ENCODE measurements around the gene PAK4. TPM values are rescaled to one million over a fixed set of nuclear protein-coding genes. Genes with fewer than 3 reads are reported as not detected.
"Not testable (repeated sequence)": the region's sequence is repeated elsewhere in the genome, so short reads cannot be mapped to it uniquely, and the experiment has no call there.

PAK4 gene
- total RNA-seq, 1 donor: 7.0 TPM

- DNase-seq (ENCODE audit: low read depth in 2 of 3, low spot score in 2 of 3): no peak
These were observed 26.2 kb upstream of the PAK4 start for GRCh38 chr19:39099341-39099740.

DNA sequence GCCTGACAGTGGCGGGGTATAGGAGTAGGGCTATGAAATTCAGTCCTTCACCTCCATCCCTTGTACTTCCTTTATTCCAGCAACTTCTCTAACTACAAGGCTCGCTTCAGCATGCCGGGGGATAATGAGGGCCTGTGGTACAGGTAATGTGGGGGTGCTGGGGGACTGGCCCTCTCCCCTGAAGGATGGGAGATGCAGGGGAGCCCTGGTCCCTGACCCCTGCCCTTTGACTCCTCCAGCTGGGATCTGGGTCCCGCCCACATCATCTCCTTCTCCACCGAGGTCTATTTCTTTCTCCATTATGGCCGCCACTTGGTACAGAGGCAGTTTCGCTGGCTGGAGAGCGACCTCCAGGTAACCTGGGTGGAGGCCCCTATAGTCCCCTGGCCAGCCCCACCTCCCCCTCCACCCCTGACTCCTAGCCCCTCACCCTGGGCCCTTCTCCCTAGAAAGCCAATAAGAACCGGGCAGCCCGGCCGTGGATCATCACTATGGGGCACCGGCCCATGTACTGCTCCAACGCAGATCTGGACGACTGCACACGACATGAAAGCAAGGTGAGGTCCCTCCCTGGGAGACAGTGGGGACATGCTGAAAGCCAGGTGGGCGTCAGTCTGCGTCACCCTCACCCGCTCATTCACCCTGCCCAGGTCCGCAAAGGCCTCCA, 25.0 kb upstream of the PAK4 start:
- DNase-seq (ENCODE audit: low read depth in 2 of 3, low spot score in 2 of 3): no peak

DNA sequence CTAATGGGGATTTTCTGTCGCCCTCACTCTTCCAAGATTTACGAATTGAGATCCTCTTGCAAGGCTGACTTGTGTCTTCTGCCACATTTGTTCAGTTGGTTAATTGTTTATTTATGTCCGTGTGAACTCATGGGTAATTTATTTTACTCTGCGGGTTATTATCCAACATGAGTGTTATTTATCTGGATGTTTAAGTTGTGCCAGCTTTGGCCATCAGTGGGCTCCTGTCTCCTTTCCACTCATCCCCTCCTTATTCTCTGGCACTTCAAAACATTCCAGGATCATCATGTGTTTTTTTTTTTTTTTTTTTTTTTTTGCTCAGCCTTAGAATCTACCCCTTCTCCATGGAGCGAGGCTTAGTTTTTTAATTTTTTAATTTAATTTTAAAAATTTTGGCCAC, 22.4 kb upstream of the PAK4 start:
- DNase-seq (ENCODE audit: low read depth in 2 of 3, low spot score in 2 of 3): no peak

DNA sequence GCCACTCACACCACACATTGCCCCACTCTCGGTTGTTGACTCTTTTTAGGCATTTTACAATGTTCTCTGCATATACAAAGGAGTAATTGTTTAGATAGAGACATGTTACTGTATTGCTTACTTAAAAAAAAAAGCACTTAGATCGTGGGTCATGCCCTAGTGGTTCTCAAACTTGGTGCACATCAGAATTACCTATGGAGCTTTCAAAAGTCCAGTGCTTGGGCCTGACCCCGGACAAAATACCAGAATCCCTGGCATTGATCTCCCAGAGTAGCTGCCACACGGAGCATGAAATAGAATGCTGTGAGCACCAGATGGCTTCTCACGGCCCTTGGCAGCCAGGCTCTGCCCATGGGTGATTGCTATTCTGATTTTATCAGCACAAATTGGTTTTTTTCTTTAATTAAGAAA, 21.4 kb upstream of the PAK4 start:
- no peak for DNase-seq (ENCODE audit: low read depth in 2 of 3, low spot score in 2 of 3)

DNA sequence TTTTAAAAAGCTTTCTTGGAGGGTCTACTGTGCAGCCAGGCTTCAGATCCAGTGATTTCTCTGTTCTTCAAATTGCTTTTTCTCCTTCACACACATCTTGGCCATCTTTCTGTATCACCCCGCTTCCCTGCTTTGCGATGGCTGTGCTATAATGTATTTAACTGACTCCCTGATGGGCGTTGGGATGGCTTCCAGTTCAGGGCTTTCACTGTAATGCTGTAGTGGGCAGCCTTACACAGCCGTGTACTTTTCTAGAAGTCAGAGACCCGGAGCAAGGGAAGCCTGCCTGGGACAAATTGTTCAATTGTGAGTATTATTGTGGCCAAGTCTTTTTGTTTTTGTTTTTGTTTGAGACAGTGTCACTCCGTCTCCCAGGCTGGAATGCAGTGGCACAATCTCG, 19.4 kb upstream of the PAK4 start:
- DNase-seq (ENCODE audit: low read depth in 2 of 3, low spot score in 2 of 3): no peak

- no peak for DNase-seq (ENCODE audit: low read depth in 2 of 3, low spot score in 2 of 3)
These were observed 15.9 kb upstream of the PAK4 start for GRCh38 chr19:39109641-39110040.

- peak; percentile 41 to 63 (median 52) for DNase-seq (ENCODE audit: low read depth in 2 of 3, low spot score in 2 of 3)
These were observed 15.2 kb upstream of the PAK4 start for GRCh38 chr19:39110263-39110967.

- DNase-seq (ENCODE audit: low read depth in 2 of 3, low spot score in 2 of 3): no peak
These were observed 13.9 kb upstream of the PAK4 start for GRCh38 chr19:39111593-39112199.

DNA sequence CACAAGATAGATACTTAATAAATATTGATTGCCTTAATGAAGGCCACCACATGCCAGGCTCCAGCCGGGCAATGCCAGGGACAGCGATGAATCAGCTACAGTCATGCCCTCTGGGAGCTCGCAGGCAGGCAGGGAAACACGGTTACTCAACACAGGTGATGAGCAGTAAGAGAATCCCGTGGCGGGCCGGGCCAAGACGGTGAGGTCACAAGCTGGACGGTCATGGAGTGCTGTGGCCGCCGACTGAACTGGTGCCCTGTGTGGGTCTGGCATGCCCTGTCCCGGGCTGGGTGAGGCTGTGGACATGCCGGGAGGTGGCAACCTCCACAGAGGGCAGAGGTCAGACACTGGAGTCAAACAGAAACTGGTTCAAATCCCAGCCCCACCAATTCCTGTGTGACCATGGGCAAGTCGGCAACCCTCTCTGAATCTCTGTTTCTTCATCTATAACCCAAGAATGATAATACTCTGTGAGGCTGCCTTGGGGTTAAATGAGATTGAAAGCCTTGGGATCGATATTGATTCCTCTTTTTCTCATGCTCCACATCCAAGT, 13.2 kb upstream of the PAK4 start:
- no peak for DNase-seq (ENCODE audit: low read depth in 2 of 3, low spot score in 2 of 3)

DNA sequence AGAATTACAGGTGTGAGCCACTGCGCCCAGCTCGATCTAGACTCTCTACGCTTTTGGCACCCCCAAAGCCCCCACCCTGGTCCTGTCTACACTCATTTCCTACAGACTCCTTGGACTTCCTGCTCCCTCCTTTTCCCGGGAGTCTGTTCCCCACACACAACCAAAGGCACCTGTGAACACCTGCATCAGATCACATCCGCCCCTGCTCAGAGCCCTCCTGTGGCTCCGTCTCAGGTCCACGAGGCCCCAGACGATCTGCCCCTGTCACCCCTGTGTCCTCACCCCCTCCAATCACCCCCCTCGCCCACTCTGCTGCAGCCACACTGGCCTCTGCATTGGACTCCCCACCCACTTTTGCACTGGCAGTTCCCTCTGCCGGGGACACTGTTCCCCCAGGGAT, 12.4 kb upstream of the PAK4 start:
- DNase-seq (ENCODE audit: low read depth in 2 of 3, low spot score in 2 of 3): no peak

- no peak for DNase-seq (ENCODE audit: low read depth in 2 of 3, low spot score in 2 of 3)
These were observed 10.3 kb upstream of the PAK4 start for GRCh38 chr19:39115105-39115847.

DNA sequence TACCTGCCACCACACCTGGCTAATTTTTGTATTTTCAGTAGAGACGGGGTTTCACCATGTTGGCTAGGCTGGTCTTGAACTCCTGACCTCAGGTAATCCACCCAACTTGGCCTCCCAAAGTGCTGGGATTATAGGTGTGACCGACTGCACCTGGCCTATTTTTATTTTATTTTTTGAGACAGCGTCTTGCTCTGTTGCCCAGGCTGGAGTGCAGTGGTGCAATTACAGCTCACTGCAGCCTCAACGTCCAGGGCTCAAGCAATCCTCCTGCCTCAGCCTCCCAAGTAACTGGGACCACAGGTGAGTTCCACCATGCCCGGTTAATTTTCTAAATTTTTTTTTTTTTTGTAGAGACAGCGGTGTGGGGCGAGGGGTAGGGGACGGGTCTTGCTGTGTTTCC, 8.6 kb upstream of the PAK4 start:
- not testable (repeated sequence) for DNase-seq (ENCODE audit: low read depth in 2 of 3, low spot score in 2 of 3)

DNA sequence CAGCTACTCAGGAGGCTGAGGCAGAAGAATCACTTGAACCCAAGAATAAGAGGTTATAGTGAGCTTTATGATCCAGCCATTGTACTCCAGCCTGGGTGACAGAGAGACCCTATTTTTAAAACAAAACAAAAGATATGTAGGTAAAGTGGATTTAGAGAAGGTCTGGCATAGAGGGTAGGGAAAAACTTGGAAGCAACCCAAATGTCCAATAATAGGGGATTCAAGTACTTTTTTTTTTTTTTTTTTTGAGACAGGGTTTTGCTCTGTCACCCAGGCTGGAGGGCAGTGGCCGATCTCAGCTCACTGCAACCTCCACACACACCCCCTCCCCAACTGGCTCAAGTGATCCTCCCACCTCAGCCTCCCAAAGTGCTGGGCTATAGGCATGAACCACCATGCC, 5.8 kb upstream of the PAK4 start:
- no peak for DNase-seq (ENCODE audit: low read depth in 2 of 3, low spot score in 2 of 3)

DNA sequence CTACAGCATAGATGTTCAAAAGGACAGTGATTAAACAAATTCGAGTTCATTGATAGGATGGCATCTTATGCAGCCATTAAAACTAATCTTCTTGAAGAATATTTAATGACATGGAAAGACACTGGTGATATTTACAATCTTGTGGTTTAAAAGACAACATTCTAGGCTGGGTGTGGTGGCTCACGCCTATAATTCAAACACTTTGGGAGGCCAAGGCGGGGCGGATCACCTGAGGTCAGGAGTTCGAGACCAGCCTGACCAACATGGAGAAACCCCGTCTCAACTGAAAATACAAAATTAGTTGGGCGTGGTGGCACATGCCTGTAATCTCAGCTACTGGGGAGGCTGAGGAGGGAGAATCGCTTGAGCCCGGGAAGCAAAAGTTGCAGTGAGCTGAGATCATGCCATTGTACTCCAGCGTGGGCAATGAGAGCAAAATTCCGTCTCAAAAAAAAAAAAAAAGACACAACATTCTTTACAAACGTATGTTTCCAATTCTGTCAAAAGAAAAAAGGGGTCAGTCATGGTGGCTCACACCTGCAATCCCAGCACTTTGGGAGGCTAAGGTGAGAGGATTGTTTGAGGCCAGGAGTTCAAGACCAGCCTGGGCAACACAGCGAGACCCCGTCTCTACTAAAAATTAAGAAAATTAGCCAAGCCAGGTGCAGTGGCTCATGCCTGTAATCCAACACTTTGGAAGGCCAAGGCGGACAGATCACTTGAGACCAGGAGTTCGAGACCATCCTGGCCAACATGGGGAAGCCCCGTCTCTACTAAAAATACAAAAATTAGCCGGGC, 2.5 kb upstream of the PAK4 start:
- DNase-seq (ENCODE audit: low read depth in 2 of 3, low spot score in 2 of 3): no peak

DNA sequence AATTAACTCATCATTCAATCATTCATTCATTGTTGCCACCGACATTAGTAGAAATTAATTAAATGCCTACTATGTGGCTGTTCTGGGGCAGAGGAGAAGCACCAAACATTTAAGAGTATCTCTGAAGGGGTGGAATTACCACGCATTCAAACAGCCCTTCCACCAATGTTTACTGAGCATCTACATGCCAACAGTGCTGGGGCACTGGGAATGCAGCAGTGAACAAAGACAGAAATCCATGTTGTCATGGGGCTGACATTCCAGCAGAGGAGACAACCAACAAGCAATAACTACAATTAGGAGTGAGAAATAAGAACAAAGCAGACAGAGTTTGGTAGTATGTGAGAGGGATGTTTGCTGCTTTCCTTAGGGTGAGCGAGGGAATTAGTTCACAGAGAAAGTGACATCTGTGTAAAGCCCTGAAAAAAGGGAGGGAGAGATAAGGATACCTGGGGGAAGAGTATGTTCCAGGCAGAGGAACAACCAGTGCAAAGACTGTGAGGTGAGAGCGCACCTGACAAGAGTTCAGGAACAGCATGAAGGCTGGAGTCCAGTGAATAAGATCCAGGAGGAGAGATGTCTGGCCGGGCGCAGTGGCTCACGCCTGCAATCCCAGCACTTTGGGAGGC, 1.3 kb upstream of the PAK4 start:
- no peak for DNase-seq (ENCODE audit: low read depth in 2 of 3, low spot score in 2 of 3)

DNA sequence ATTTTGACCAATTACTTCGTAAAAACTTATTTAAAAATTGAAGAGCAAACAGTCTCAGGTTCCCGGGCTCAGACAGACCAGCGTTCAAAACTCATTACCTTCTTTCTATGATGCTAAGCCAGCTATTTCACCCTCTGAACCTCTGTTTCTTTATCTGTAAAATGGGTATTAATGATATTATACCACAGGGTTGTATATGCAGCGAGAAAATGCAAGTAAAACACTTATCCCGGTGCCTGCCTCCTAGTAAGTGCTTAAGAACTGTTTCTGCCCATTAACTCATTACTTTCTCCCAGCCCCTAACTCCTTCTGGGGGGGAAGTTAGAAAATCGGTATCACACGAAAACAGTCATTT, 410 bp upstream of the PAK4 start:
- DNase-seq (ENCODE audit: low read depth in 2 of 3, low spot score in 2 of 3): no peak

DNA sequence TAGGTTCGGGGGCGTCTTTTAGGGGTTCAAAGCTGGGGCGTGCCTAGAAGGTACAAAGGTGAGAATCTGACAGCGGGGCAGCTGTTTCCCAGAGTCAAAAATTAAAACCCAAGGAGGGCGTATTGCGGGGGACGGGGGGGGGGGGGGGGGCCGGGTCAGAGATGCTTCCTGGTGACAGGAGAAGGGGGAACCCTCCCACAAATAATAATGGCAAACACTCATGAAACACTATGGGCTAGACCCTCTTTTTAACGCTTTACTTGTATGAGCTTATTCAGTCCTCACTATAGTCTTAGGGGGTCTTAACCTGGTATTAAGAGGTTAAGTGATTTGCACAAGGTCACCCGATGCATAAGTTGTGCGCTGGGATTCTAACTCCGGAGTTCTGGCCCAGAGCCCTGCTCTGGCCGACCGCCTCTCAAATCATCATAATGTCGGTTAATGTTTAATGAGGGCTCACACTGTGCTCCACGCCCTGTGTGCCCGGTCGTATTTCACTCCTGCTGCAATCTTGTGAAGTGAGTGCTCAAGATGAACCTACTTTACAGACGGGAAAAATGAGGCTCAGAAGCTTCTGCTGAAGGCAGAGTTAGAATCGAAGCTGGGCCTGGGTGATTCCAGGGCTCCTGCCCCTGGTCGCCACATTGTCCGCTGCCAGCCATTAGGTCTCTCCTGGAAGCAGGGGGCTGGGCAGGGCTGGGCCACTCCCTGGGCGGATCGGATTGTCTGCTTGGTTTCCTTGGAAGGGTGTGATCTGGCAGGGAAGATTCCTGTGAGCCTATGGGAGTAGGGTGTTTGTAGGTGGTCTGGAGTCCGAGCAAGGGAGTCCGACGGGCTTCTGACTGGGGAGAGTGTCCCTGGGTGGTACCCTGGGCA, 964 bp downstream of the PAK4 start:
- no peak for DNase-seq (ENCODE audit: low read depth in 2 of 3, low spot score in 2 of 3)

- DNase-seq (ENCODE audit: low read depth in 2 of 3, low spot score in 2 of 3): no peak
These were observed 2.4 kb downstream of the PAK4 start for GRCh38 chr19:39127812-39128515.

All from hematopoietic multipotent progenitor cell (in vitro differentiated cells).